Stimulated activated effector memory CD8-positive, alpha-beta T cell treated with anti-CD3 and anti-CD28 coated beads, Interleukin-12 subunit alpha, Interleukin-12 subunit beta, amount 100 ng/mL, for 72 hours (primary cell): ENCODE results near the gene BTBD9.
"Not testable (repeated sequence)": the region's sequence is repeated elsewhere in the genome, so short reads cannot be mapped to it uniquely, and the experiment has no call there.

Source experiments
- ATAC-seq: fragments of 150-1000 bp; cut with Tn5 transposase; 2 replicates; pipeline ENCODE4 v1.10.0; 2021
- DNase-seq, 2 donors: peaks; one replicate each; pipeline ENCODE4 v3.0.0; 2021 to 2022; ENCODE audit warnings: low spot score in 2 of 2
- H3K27ac Mint-ChIP-seq: one replicate; pipeline ENCODE4 v1.8.0; 2022; ENCODE audit warnings: mild to moderate bottlenecking, mixed read lengths
- H3K36me3 Mint-ChIP-seq: one replicate; pipeline ENCODE4 v1.8.0; 2022; ENCODE audit warnings: mild to moderate bottlenecking, mixed read lengths
- H3K4me1 Mint-ChIP-seq: one replicate; pipeline ENCODE4 v1.8.0; 2022; ENCODE audit warnings: mixed read lengths
- H3K4me3 Mint-ChIP-seq: one replicate; pipeline ENCODE4 v1.8.0; 2022; ENCODE audit warnings: mild to moderate bottlenecking, mixed read lengths
- H3K9me3 Mint-ChIP-seq: one replicate; pipeline ENCODE4 v1.8.0; 2022; ENCODE audit warnings: mixed read lengths

BTBD9 gene

GRCh38 chr6:38350220-38350619 is 289.5 kb downstream of the BTBD9 start:
- no peak overlapping the region for H3K27ac Mint-ChIP-seq
- ATAC-seq, result no peak
- DNase-seq, result no peak

DNA sequence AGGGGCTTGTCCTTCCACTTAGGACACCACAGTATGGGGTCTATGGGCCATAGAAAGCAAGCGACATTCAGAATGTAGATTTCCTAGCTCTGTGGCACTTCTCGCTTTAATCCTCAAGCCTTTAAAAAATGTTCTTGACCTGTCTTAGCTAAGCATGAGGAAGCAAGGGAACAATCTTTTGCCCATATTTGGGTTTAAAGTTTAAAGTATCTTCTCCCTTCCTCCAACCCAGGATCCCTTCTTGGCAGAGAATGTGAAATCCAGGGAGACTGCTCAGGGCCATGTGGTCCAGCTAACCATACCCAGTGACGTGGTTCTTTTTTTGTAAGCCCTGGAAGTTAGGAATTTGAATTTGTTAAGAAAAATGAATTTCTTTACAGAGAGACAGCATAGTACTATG is 289.9 kb downstream of the BTBD9 start:
- Mint-ChIP-seq H3K27ac (no peak overlapping the region), H3K9me3 (no peaks in the 10 kb centered on the region), H3K4me1 (peaks cover 9% of the 10 kb centered on the region), H3K4me3 (no peak overlapping the region), H3K36me3 (no peaks in the 10 kb centered on the region)
- DNase-seq (no peak), ATAC-seq (no peak)

More at GRCh38 chr6:38350220-38350619, 289.5 kb downstream of the BTBD9 start:
- H3K9me3 Mint-ChIP-seq, result no peaks in the 10 kb centered on the region
- H3K4me3 Mint-ChIP-seq, result no peak overlapping the region
- no peaks in the 10 kb centered on the region for H3K36me3 Mint-ChIP-seq
- peaks cover 11% of the 10 kb centered on the region for H3K4me1 Mint-ChIP-seq

- Mint-ChIP-seq H3K9me3 (no peaks in the 10 kb centered on the region), H3K36me3 (no peaks in the 10 kb centered on the region), H3K27ac (no peak overlapping the region), H3K4me3 (no peak overlapping the region), H3K4me1 (peaks cover 4% of the 10 kb centered on the region)
- DNase-seq (no peak), ATAC-seq (no peak)
Observed at GRCh38 chr6:38349221-38349620, 290.5 kb downstream of the BTBD9 start.

DNA sequence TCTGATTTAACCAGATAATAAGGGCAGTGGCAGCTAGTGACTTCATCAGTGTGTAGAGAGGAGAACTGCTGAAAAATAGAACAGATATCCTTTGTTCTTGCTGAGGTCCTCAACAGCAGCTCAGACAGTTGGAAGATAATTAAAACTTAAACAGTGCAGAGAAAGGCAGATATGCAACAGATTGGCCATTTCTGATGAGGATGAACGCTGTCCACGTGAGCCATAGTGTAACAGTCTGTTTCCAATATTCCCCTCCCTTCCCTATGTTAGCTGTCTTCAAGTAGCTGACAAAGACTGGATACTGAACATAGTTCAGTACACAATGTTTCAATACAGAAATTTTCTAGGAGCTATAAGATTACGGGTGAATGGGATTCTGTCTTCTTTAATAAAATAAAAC is 291.4 kb downstream of the BTBD9 start:
- H3K4me3 Mint-ChIP-seq, result no peak overlapping the region
- no peak for ATAC-seq
- H3K9me3 Mint-ChIP-seq, result no peaks in the 10 kb centered on the region
- H3K36me3 Mint-ChIP-seq, result no peaks in the 10 kb centered on the region
- peaks cover 4% of the 10 kb centered on the region for H3K4me1 Mint-ChIP-seq
- no peak for DNase-seq
- no peak overlapping the region for H3K27ac Mint-ChIP-seq

DNA sequence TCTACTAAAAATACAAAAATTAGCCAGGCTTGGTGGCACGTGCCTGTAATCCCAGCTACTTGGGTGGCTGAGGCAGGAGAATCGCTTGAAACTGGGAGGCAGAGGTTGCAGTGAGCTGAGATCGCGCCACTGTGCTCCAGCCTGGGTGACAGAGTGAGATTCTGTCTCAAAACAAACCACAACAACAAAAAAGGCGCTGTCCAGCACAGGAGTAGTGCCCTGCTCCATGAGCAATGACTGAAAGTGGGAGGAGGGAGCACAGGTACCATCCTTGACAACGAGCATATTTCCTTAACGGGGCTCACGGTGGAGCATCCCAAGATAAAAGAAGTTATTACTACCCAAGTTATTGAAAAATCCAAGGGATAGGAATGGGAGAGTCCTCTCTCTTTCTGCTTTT is 291.9 kb downstream of the BTBD9 start:
- ATAC-seq, result not testable (repeated sequence)

GRCh38 chr6:38346291-38347079 is 293.2 kb downstream of the BTBD9 start:
- no peaks in the 10 kb centered on the region for H3K9me3 Mint-ChIP-seq
- no peak for DNase-seq
- H3K4me1 Mint-ChIP-seq, result peaks cover 4% of the 10 kb centered on the region
- peaks cover 3% of the 10 kb centered on the region for H3K36me3 Mint-ChIP-seq
- ATAC-seq, result no peak
- H3K27ac Mint-ChIP-seq, result no peak overlapping the region
- H3K4me3 Mint-ChIP-seq, result no peak overlapping the region

More for the DNA sequence above, 291.9 kb downstream of the BTBD9 start:
- H3K4me3 Mint-ChIP-seq, H3K27ac Mint-ChIP-seq, H3K36me3 Mint-ChIP-seq, DNase-seq, H3K9me3 Mint-ChIP-seq, H3K4me1 Mint-ChIP-seq: not testable (repeated sequence)

DNA sequence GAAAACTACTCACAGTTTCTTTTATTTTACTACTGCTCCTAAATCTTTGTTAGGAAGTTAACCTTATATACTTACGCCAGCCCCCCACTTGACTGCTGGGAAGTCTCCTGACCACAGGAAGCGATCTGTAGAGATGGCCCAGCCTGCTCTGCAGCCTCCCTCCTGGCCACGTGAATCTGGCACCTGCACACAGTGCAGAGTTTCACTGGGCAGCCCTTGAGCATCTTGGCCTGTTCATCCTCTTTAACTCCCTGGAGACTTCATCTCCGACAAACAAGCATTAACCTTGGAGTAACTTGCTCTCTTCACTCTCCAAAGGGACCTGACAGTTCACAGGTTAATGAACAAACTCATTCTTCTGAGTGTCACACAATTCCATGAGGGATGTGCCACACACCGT is 294.1 kb downstream of the BTBD9 start:
- H3K4me1 Mint-ChIP-seq, result peaks cover 4% of the 10 kb centered on the region
- H3K27ac Mint-ChIP-seq, result peak overlapping the region; percentile 52
- peaks cover 5% of the 10 kb centered on the region for H3K36me3 Mint-ChIP-seq
- H3K4me3 Mint-ChIP-seq, result no peak overlapping the region
- ATAC-seq, result no peak
- no peaks in the 10 kb centered on the region for H3K9me3 Mint-ChIP-seq
- DNase-seq, result no peak

- Mint-ChIP-seq H3K4me3 (no peak overlapping the region), H3K9me3 (peaks cover 2% of the 10 kb centered on the region), H3K4me1 (peaks cover 15% of the 10 kb centered on the region), H3K36me3 (peaks cover 5% of the 10 kb centered on the region), H3K27ac (no peak overlapping the region)
- ATAC-seq (no peak), DNase-seq (no peak)
Observed at GRCh38 chr6:38341496-38341895, 298.2 kb downstream of the BTBD9 start.

GRCh38 chr6:38339914-38340313 is 299.8 kb downstream of the BTBD9 start:
- Mint-ChIP-seq H3K36me3 (peaks cover 5% of the 10 kb centered on the region), H3K27ac (no peak overlapping the region), H3K9me3 (peaks cover 5% of the 10 kb centered on the region), H3K4me3 (no peak overlapping the region), H3K4me1 (peaks cover 10% of the 10 kb centered on the region)
- ATAC-seq, result no peak
- DNase-seq, result no peak

DNA sequence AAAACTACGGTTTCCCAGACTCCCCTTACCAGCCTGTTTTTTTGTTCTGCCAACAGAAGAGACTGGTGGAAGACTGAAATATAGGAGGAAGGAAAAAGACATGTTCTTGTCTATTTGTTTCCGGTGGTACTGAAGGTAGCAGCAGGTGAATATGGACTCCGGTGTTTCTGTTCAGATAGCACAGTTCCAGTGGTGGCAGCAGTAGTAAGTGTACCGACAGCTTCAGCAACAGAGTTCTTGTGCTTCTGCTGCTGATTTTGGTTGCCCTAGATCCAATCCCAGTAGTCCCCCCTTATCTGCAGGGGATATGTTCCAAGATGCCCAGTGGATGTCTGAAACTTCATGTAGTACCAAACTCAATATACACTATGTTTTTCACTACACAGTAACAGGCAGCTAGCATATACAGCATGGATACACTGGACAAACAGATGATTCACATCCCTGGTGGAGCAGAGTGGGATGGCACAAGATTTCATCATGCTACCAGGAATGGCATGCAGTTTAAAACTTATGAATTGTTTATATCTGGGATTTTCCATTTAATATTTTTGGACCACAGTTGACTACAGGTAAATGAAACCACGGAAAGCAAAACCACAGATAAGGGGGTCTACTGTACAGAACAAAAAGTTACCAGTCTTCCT is 301.8 kb downstream of the BTBD9 start:
- ATAC-seq, result no peak
- Mint-ChIP-seq H3K36me3 (peaks cover 5% of the 10 kb centered on the region), H3K9me3 (peaks cover 14% of the 10 kb centered on the region), H3K4me1 (peaks cover 10% of the 10 kb centered on the region), H3K27ac (no peak overlapping the region), H3K4me3 (no peak overlapping the region)
- no peak for DNase-seq

- H3K4me1 Mint-ChIP-seq, result peaks cover 10% of the 10 kb centered on the region
- no peak overlapping the region for H3K27ac Mint-ChIP-seq
- peaks cover 16% of the 10 kb centered on the region for H3K9me3 Mint-ChIP-seq
- peaks cover 5% of the 10 kb centered on the region for H3K36me3 Mint-ChIP-seq
- H3K4me3 Mint-ChIP-seq, result no peak overlapping the region
- no peak for ATAC-seq
- no peak for DNase-seq
Observed at GRCh38 chr6:38336922-38337321, 302.8 kb downstream of the BTBD9 start.

- no peak overlapping the region for H3K4me3 Mint-ChIP-seq
- H3K9me3 Mint-ChIP-seq, result no peaks in the 10 kb centered on the region
- no peaks in the 10 kb centered on the region for H3K36me3 Mint-ChIP-seq
- no peak overlapping the region for H3K27ac Mint-ChIP-seq
- no peaks in the 10 kb centered on the region for H3K4me1 Mint-ChIP-seq
- DNase-seq (no peak), ATAC-seq (no peak)
Observed at GRCh38 chr6:38326837-38327236, 312.9 kb downstream of the BTBD9 start.

DNA sequence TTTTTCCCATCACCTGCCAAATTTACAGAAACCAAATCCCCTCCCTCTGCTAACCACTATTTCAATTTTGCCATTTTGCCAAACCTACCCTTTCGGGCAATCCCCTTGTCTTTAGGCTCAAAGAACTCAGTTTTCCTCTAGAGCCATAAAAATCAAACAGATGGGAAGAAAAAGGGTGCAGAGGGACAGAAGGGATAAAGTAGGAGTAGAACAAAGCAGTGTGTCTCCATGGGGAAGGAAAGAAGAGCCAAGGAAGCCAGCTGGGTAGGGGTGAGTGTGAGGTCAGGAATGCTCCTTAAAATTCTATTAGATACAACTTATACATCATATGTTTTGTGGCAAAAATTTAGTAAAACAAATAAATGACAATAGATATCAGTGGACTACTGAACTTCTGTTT is 316.5 kb downstream of the BTBD9 start:
- H3K4me1 Mint-ChIP-seq, result no peaks in the 10 kb centered on the region
- no peak overlapping the region for H3K27ac Mint-ChIP-seq
- ATAC-seq, result no peak
- no peaks in the 10 kb centered on the region for H3K9me3 Mint-ChIP-seq
- no peaks in the 10 kb centered on the region for H3K36me3 Mint-ChIP-seq
- no peak overlapping the region for H3K4me3 Mint-ChIP-seq
- DNase-seq, result no peak

DNA sequence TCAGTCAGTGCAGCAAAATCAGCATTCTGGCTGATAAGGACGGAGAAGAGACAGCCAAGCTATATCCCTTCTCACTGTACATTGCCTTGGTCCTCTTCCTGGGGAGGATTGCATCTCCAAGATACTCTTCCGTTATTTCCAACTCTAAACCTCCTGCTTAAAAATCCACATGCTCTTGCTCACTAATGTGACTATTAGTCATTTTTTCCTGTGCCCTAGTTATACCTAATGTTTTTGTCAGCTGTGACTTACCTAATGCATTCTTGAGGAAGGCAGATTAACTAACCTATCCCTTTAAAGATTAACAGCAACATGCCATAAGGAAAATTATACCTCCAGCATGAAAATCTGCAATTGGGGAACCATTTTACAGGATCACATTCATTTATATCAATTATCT is 317.6 kb downstream of the BTBD9 start:
- Mint-ChIP-seq H3K4me1 (no peaks in the 10 kb centered on the region), H3K9me3 (no peaks in the 10 kb centered on the region), H3K4me3 (no peak overlapping the region), H3K36me3 (no peaks in the 10 kb centered on the region), H3K27ac (no peak overlapping the region)
- no peak for DNase-seq
- ATAC-seq, result no peak

GRCh38 chr6:38320843-38321242 is 318.9 kb downstream of the BTBD9 start:
- Mint-ChIP-seq H3K4me3 (no peak overlapping the region), H3K4me1 (no peaks in the 10 kb centered on the region), H3K36me3 (no peaks in the 10 kb centered on the region), H3K27ac (no peak overlapping the region), H3K9me3 (no peaks in the 10 kb centered on the region)
- ATAC-seq, result peak; percentile 46
- DNase-seq, result no peak

GRCh38 chr6:38320358-38320757 is 319.4 kb downstream of the BTBD9 start:
- DNase-seq (no peak), ATAC-seq (no peak)
- Mint-ChIP-seq H3K4me1 (no peaks in the 10 kb centered on the region), H3K36me3 (no peaks in the 10 kb centered on the region), H3K27ac (no peak overlapping the region), H3K9me3 (no peaks in the 10 kb centered on the region), H3K4me3 (no peak overlapping the region)
